Upper lobe of left lung (tissue), 4 donors: ENCODE results near the gene ANAPC16.

ENCODE experiments used
- POLR2A ChIP-seq, 4 donors: fragments of 450-650 bp; IDR thresholded peaks; one replicate each; pipeline ENCODE4 v1.5.1; 2016 to 2017; ENCODE audit warnings: antibody characterized with exemption in 4 of 4, mild to moderate bottlenecking in 2 of 4
- POLR2AphosphoS5 ChIP-seq, 2 donors: sonication (generic); formaldehyde crosslinking; IDR thresholded peaks; one replicate each; pipeline ENCODE4 v1.5.1; 2017; ENCODE audit warnings: antibody characterized with exemption in 2 of 2
- TF ChIP-seq, protein P1 (sequence below), 6 experiments: fragments of 450-650 bp in 4 of 6; fragments of 200-600 bp in 2 of 6; sonication (generic) in 2 of 6; IDR thresholded peaks; one replicate each; pipeline ENCODE4 v1.5.1; 2016 to 2019; ENCODE audit warnings: antibody characterized with exemption in 6 of 6

DNA sequence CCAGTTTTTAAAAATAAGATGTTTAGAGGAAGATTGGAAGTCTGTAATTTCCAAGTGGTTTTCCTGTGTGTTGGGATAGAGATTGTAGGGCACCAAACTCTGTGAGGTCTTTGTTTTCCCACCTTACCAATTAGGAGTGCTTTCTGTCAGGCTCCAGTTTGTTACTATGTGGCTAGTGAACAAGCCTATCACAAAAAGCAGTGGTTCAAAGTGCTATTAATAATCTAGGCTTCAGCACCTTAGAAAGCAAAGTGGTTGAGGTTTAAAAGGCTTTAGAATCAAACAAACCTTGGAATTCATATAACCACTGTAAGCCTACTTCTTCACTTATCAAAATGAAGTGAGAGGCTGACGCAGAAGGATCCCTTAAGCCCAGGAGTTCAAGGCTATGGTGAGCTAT lies 11.1 kb upstream of the ANAPC16 start:
- TF ChIP-seq POLR2AphosphoS5 (IDR thresholded peaks at IDR 0.05) (no peak), POLR2A (IDR thresholded peaks at IDR 0.05) (no peak)
- TF ChIP-seq, protein P1, sequence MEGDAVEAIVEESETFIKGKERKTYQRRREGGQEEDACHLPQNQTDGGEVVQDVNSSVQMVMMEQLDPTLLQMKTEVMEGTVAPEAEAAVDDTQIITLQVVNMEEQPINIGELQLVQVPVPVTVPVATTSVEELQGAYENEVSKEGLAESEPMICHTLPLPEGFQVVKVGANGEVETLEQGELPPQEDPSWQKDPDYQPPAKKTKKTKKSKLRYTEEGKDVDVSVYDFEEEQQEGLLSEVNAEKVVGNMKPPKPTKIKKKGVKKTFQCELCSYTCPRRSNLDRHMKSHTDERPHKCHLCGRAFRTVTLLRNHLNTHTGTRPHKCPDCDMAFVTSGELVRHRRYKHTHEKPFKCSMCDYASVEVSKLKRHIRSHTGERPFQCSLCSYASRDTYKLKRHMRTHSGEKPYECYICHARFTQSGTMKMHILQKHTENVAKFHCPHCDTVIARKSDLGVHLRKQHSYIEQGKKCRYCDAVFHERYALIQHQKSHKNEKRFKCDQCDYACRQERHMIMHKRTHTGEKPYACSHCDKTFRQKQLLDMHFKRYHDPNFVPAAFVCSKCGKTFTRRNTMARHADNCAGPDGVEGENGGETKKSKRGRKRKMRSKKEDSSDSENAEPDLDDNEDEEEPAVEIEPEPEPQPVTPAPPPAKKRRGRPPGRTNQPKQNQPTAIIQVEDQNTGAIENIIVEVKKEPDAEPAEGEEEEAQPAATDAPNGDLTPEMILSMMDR (IDR thresholded peaks at IDR 0.05), result no peak
